Uterus (tissue), 4 donors: Measurements from ENCODE around the gene ARPC3. TPM values are rescaled to one million over a fixed set of nuclear protein-coding genes. Genes with fewer than 3 reads are reported as not detected.
A peak's percentile ranks its signal among the peaks of the same experiment; 100 is the strongest.

Experiments
- DNase-seq, 2 donors: peaks; one replicate each; pipeline ENCODE4 v3.0.0-alpha.2; 2019 to 2020
- H3K27ac ChIP-seq, 2 donors: fragments of 200-600 bp; sonication (generic); 1 replicate in 1 of 2; 2 replicates in 1 of 2; pipeline ENCODE4 v1.5.1; 2016 to 2018
- H3K27me3 ChIP-seq, 2 donors: fragments of 200-600 bp; sonication (generic); one replicate each; pipeline ENCODE4 v1.5.1; 2018 to 2019; ENCODE audit warnings: control low read depth in 1 of 2
- H3K36me3 ChIP-seq, 2 donors: fragments of 200-600 bp; sonication (generic); one replicate each; pipeline ENCODE4 v1.5.1; 2019; ENCODE audit warnings: control low read depth in 1 of 2
- H3K4me1 ChIP-seq, 2 donors: fragments of 200-600 bp; sonication (generic); one replicate each; pipeline ENCODE4 v1.5.1; 2018 to 2019; ENCODE audit warnings: control low read depth in 1 of 2
- H3K4me3 ChIP-seq, 2 donors: fragments of 200-600 bp; sonication (generic); 1 replicate in 1 of 2; 2 replicates in 1 of 2; pipeline ENCODE4 v1.5.1; 2018 to 2019; ENCODE audit warnings: mild to moderate bottlenecking in 1 of 2
- H3K9me3 ChIP-seq, 2 donors: fragments of 200-600 bp; sonication (generic); one replicate each; pipeline ENCODE4 v1.5.1; 2019; ENCODE audit warnings: control low read depth in 1 of 2
- CTCF ChIP-seq, 4 experiments: fragments of 200-600 bp in 2 of 4; fragments of 450-650 bp in 2 of 4; sonication (generic) in 2 of 4; IDR thresholded peaks; one replicate each; pipeline ENCODE4 v1.5.1; 2016 to 2019; ENCODE audit warnings: antibody characterized with exemption in 4 of 4, mild to moderate bottlenecking in 2 of 4, moderate library complexity in 1 of 4
- POLR2A ChIP-seq, 2 donors: fragments of 450-650 bp; IDR thresholded peaks; one replicate each; pipeline ENCODE4 v1.6.1; 2016; ENCODE audit warnings: antibody characterized with exemption in 2 of 2, mild to moderate bottlenecking in 1 of 2, moderate library complexity in 1 of 2
- intact Hi-C: fragments of 100-400 bp; cut with DNase I; formaldehyde crosslinking; loops from one replicate; pipeline ENCODE4 v1.15.1; 2023; ENCODE audit warnings: low total_unique reads
- total RNA-seq, 4 donors: library from RNA; depleted of rRNA in 3 of 4; stranded (reverse); fragments of >200 nt in 3 of 4; gene quantifications; one replicate each; pipeline versions ENCODE4 v1.1.0 to v1.2.4, GENCODE V29; 2014 to 2023
- donor health status: DM: yes; HTN: yes; CAD: no.

Gene ARPC3
- total RNA-seq = 100 to 1,000 TPM; 106 to 132 (median 118) TPM

GRCh38 chr12:110449799-110450497, at the start of gene ARPC3:
Gene ARPC3, minus strand, starts transcription at chr12:110450337. Its CDS starts 77 bp downstream, at chr12:110450260.
- peak; percentile 14 to 57 for TF ChIP-seq POLR2A (IDR thresholded peaks at IDR 0.05)
- TF ChIP-seq CTCF (IDR thresholded peaks at IDR 0.05) = peak; percentile 89 to 96 (median 94)
- peak within 1 kb of the TSS; percentile 73 to 92 for H3K27ac ChIP-seq
- intact Hi-C loops = no loop called here
- H3K9me3 ChIP-seq = no peaks in the 10 kb centered on the region
- no peaks in the 10 kb centered on the region for H3K36me3 ChIP-seq
- peak; percentile 94 to 95 for DNase-seq
- no peaks in the 10 kb centered on the region for H3K27me3 ChIP-seq
- H3K4me3 ChIP-seq = peak within 1 kb of the TSS; percentile 72 to 93
- peaks cover 0 to 5% of the 10 kb centered on the region in 2 donors for H3K4me1 ChIP-seq

- Histone ChIP-seq H3K27me3 (no peaks in the 10 kb centered on the region), H3K27ac (no peak overlapping the region), H3K36me3 (no peaks in the 10 kb centered on the region), H3K4me3 (no peak overlapping the region), H3K9me3 (no peaks in the 10 kb centered on the region), H3K4me1 (peaks cover 0 to 4% of the 10 kb centered on the region in 2 donors)
- intact Hi-C loops = no loop called here
- no peak for TF ChIP-seq CTCF (IDR thresholded peaks at IDR 0.05)
- TF ChIP-seq POLR2A (IDR thresholded peaks at IDR 0.05) = no peak
- DNase-seq = no peak
Measured at GRCh38 chr12:110498984-110499706, 49.0 kb upstream of the ARPC3 start.

- no peak overlapping the region for H3K27ac ChIP-seq
- H3K4me1 ChIP-seq = no peaks in the 10 kb centered on the region
- TF ChIP-seq POLR2A (IDR thresholded peaks at IDR 0.05) = no peak
- TF ChIP-seq CTCF (IDR thresholded peaks at IDR 0.05) = no peak
- DNase-seq = no peak
- H3K27me3 ChIP-seq = no peaks in the 10 kb centered on the region
- intact Hi-C loops = no loop called here
- no peaks in the 10 kb centered on the region for H3K36me3 ChIP-seq
- no peak overlapping the region for H3K4me3 ChIP-seq
- no peaks in the 10 kb centered on the region for H3K9me3 ChIP-seq
Measured at GRCh38 chr12:110475426-110475825, 25.3 kb upstream of the ARPC3 start.

- Histone ChIP-seq H3K27me3 (no peaks in the 10 kb centered on the region), H3K27ac (peak within 1 kb of the TSS; percentile 97 to 99), H3K4me1 (peaks cover 9 to 15% of the 10 kb centered on the region in 2 donors), H3K4me3 (peak within 1 kb of the TSS; percentile 81 to 85), H3K9me3 (no peaks in the 10 kb centered on the region), H3K36me3 (no peaks in the 10 kb centered on the region)
- intact Hi-C loops = no loop called here
- TF ChIP-seq POLR2A (IDR thresholded peaks at IDR 0.05) = peak; percentile 62 to 86
- TF ChIP-seq CTCF (IDR thresholded peaks at IDR 0.05) = peak in 2 of 4 experiments; percentile 5 to 35
- peak; percentile 96 to 97 for DNase-seq
Measured at GRCh38 chr12:110468214-110469048, 18.3 kb upstream of the ARPC3 start, which contains the start of the genes FAM216A and GPN3. Gene FAM216A, plus strand, starts transcription at chr12:110468845. Its CDS starts 31 bp downstream, at chr12:110468876. Gene GPN3, minus strand, starts transcription at chr12:110468257. Its CDS starts 54 bp downstream, at chr12:110468203.
